GM19468 (cell line): ENCODE data around the gene PHF2.

Source experiments
- ATAC-seq: cut with Tn5 transposase; IDR thresholded peaks from one replicate; pipeline ENCODE4 v1.9.1; 2021; ENCODE audit warnings: mild to moderate bottlenecking, moderate library complexity, moderate number of reproducible peaks; ENCODE audit not compliant: unreplicated experiment; ENCODE audit errors: extremely low read depth

The PHF2 gene

DNA sequence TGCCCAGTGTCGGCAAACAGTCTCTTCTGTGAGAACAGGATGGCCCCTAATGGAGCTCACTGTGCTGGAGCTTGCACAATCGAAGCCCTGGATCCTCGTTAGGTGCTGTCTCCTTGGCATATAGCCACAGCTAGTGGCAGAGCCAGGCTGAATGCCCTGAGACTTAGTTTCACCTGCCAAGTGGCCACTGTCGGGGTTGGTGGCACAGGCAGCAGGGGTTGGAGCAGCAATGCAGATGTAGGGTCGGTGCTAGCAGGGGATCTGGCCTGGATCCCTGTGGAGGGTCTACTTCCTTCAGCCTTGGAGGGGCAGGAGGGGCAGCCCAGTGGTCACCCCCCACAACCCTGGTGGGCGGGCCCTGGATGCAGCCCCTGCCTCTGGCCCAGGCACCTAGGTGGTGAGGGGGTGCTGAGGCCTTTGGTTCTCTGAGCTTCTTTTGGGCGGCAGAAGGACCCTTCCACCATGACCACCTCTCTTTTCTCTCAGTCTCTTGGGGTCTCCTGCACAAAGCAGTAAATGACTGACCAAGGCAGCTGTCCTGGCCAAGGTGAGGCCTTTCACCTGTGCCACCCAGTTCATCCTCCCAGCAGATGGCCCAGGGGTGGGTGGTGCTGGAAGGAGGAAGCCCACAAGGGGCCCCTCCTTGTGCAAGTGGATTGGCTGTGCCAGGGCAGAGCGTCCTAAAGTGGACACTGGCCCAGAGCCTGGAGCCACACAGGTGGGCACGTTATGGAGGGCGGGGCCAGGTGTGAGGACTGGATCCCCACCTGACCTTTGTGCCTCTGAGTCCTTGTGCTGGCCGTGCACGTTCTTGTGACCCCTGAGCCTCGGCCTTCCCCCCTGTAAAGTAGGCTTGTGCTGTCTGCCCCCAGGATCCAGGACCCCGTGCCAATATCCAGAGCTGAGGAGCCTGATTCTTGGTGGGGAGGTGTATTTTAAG lies 44.8 kb downstream of the PHF2 start:
- no peak for ATAC-seq

GRCh38 chr9:93621922-93622321 lies 45.5 kb downstream of the PHF2 start:
- no peak for ATAC-seq

DNA sequence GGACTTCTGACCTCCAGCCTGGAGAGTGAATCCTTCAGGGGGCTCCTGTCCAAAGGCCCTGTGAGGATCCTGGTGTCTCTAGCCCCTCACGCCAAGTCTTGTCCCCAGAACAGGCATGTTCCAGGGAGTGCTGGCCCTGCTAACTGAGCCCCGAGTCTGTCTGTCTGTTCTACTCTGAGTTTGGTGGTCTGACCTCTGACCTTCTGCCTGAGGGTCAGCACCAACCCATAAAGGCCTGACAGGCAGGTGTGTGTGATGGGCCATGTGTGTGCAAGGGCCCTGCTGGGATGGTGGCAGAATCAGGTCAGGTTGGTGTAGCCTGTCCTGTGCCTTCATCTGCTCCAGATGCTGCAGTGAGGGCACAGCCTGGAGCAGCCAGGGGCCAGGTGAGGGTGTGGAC lies 46.3 kb downstream of the PHF2 start:
- no peak for ATAC-seq

GRCh38 chr9:93623753-93624152 lies 47.4 kb downstream of the PHF2 start:
- ATAC-seq, result no peak

DNA sequence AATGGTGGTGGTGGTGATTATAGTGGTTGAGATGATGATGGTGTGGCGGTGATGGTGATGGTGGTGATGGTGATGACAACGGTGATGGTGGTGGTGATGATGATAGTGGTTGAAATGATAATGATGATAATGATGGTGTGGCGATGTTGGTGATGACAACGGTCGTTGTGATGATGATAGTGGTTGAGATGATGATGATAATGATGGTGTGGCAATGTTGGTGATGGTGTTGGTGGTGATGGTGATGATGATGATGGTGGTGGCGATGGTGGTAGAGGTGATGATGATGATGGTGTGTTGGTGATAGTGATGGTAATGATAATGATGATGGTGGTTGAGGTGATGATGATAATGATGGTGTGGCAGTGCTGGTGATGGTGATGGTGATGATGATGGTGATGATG lies 48.0 kb downstream of the PHF2 start:
- ATAC-seq, result no peak

DNA sequence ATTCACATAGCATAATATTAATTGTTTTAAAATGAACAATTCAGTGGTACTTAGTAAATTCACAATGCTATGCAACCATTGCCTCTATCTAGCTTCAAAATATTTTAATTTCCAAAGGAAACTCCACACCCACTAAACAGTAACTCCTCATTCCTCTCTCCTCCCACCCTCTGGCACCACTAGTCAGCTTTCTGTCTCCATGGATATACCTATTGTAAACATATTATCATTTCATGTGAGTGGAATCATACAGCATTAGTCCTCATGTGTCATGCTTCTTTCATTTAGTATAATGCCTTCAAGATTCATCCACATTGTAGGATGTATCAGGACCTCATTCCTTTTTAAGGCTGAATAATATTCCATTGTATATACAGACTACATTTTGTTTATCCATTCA lies 48.6 kb downstream of the PHF2 start:
- no peak for ATAC-seq

- ATAC-seq, result no peak
These were observed 53.5 kb downstream of the PHF2 start for GRCh38 chr9:93629920-93630319.

GRCh38 chr9:93630806-93631411 lies 54.5 kb downstream of the PHF2 start:
- no peak for ATAC-seq

GRCh38 chr9:93633492-93634221 lies 57.3 kb downstream of the PHF2 start:
- no peak for ATAC-seq

DNA sequence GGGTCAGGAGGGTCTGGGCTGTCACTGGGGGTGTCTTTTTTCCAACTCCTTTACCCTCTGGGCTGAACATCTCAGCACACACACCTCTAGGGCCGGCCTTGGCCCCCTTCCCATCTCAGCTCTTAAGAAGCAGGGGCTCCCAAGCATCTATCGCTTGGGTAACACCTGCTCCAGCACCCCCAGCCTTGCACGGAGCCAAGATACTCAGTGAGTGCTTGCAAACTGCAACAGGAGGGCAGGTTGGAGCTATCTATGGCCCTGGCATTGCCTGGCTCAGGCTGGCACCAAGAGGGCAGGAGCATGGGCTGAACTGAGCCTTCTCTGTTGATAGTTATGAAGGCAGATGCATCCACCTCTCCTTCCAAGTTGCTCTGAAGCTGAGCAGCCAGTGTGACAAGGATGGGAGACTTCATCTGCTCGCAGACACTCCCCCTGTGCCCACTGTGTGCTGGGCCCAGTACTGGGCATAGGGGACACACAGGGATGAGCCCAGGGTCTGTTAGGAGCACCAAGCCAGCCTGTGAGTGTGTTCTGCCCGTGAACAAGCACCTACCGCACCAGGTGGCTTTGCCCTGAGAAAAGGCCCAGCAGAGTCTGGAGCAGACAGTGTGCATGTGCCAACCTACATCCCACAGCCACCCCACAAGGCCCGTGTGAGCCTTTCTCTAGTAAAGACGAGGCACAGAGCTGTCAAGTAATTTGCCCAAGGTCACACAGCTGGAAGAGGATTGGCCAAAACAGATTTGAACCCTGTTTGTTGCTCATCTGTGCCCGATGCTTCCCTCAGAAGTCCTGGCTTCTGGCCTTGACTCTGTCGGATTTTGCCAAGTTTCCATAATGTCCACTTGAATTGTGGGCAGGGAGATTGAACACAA lies 58.2 kb downstream of the PHF2 start:
- ATAC-seq, result no peak

GRCh38 chr9:93635186-93636107 lies 59.1 kb downstream of the PHF2 start:
- ATAC-seq, result no peak

DNA sequence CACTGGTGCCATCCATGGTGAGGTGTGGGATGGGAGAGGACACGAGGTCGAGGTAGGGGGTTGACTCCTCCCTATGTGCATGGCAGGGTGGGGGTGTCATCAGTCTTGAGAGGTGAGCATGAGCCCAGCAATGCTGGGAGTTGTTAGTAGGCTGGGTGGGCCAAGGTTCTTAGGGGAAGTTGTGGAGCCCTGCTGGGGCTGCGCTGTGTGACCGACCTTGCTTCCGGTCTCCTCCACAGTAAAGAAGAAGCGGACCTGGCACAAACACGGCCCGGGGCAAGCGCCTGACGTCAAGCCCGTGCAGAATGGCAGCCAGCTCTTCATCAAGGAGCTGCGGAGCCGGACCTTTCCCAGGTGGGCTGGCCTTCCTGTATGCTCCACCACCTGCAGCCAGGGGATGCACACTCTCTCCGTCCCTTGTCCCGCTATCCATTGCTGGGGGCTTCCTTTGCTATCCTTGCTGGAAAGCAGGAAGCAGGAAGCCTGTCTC lies 59.8 kb downstream of the PHF2 start:
- ATAC-seq, result no peak

- ATAC-seq, result no peak
These were observed 60.3 kb downstream of the PHF2 start for GRCh38 chr9:93636667-93637066.

GRCh38 chr9:93637886-93638285 lies 61.5 kb downstream of the PHF2 start:
- ATAC-seq, result no peak

DNA sequence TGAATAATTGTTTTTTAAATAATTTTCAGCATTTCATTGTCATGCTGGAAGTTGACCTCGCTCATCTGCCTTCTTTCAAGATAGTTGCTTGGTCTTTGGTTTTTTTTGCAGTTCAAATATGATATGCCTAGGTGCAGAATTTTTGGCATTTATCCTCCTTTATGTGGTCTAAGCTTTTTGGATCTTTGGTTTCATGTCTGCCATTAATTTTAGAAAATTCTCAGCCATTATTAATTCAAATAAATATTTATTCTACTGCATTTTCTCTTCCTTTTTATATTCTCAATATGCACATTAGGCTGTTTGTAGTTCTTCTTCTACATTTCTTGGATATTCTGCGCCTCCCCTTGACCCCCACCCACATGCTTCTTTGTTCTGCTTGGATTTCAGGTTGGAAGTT lies 63.6 kb downstream of the PHF2 start:
- no peak for ATAC-seq

- no peak for ATAC-seq
These were observed 66.6 kb downstream of the PHF2 start for GRCh38 chr9:93642961-93643360.

DNA sequence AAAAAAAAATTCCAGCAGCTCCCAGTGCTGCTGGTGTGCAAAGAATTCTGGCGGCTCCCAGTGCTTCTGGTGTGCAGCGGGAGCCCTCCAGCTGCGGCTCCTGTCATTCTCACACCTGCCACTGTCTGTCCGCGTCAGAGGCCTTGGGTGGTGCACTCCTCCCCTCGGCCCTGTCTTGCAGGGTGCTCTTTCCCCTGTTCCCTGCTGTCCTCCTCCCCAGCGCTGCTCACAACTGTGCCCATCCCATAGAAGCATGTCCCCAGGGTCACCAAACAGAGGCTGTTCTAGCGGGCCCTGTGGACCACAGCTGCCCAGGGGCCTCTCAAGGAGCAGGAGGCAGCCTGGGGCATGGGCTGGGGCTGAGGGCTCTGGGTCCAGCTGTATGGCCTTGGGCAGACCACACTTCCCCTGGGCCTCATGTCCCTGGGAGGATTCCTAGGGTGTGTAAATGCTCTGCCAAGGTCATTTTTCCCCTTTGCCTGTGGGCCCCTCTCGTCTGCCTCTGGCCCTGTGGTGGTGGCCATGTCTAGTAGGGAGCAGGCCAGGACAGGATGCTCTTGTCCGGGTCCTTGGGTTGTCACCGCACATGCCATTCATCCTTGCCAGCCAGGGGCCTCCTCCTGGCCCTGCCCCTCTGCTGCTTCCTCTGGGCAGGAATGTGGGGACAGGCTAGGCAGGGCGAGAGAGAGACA lies 68.2 kb downstream of the PHF2 start:
- ATAC-seq, result no peak

DNA sequence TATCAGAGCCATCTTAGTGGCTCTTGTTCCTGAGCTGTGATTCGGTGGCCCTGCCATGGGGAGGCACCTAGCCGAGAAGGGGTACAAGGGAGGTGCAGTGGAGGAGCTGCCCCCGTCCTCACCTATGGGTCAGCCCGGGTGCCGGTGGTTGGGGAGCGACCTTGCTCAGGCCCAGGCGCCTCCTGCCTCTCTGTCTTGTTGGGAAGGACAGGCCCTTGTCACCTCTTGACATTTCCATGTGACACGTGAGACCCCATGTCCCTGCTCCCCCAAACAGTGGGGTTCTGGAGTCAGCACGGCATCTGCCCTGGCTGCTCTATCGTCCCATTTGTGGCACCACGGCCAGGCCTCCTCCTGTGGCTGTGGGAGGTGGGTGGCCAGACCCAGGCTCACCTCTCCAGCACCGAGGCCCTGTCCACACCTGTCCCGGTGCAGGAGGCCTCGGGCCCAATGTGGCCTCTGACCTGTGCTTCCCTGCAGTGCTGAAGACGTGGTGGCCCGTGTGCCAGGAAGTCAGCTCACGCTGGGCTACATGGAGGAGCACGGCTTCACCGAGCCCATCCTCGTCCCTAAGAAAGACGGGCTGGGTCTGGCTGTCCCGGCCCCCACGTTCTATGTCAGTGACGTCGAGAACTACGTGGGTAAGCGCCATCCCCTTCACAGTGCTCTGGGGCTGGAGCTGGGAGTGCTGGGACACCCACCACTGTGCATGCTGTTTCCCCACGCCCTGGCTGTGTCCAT lies 68.9 kb downstream of the PHF2 start:
- no peak for ATAC-seq
